Esophagus muscularis mucosa (tissue), 4 donors: ENCODE results near the gene MSANTD2. TPM values are rescaled to one million over a fixed set of nuclear protein-coding genes. Genes with fewer than 3 reads are reported as not detected.

Experiments
- DNase-seq: peaks from one replicate; pipeline ENCODE4 v3.0.0-alpha.2; 2017; ENCODE audit errors: extremely low spot score
- H3K27ac ChIP-seq, 4 donors: fragments of 200-600 bp; sonication (generic); replicated peaks in 1 of 4; 1 replicate in 3 of 4; 2 replicates in 1 of 4; pipeline ENCODE4 v1.5.1; 2016 to 2019; ENCODE audit warnings: mild to moderate bottlenecking in 1 of 4
- H3K27me3 ChIP-seq, 4 donors: fragments of 200-600 bp; sonication (generic); one replicate each; pipeline versions ENCODE4 v1.5.1 to v1.6.0; 2016 to 2019
- H3K36me3 ChIP-seq, 4 donors: fragments of 200-600 bp; sonication (generic); one replicate each; pipeline ENCODE4 v1.5.1; 2016 to 2019
- H3K4me1 ChIP-seq, 4 donors: fragments of 200-600 bp; sonication (generic); one replicate each; pipeline ENCODE4 v1.5.1; 2016 to 2019
- H3K4me3 ChIP-seq, 4 donors: fragments of 200-600 bp; sonication (generic); 1 replicate in 2 of 4; 2 replicates in 2 of 4; pipeline ENCODE4 v1.5.1; 2016 to 2019; ENCODE audit warnings: mild to moderate bottlenecking in 4 of 4, moderate library complexity in 1 of 4
- H3K9me3 ChIP-seq, 4 donors: fragments of 200-600 bp; sonication (generic); 1 replicate in 3 of 4; 2 replicates in 1 of 4; pipeline ENCODE4 v1.5.1; 2016 to 2019
- CTCF ChIP-seq, 3 experiments: fragments of 200-600 bp in 2 of 3; fragments of 450-650 bp in 1 of 3; sonication (generic) in 2 of 3; IDR thresholded peaks; one replicate each; pipeline ENCODE4 v1.5.1; 2017 to 2019; ENCODE audit warnings: antibody characterized with exemption in 3 of 3, mild to moderate bottlenecking in 2 of 3, moderate library complexity in 1 of 3
- EP300 ChIP-seq: sonication (generic); formaldehyde crosslinking; IDR thresholded peaks from one replicate; pipeline ENCODE4 v1.6.1; 2017; ENCODE audit warnings: antibody characterized with exemption
- POLR2A ChIP-seq: fragments of 450-650 bp; IDR thresholded peaks from one replicate; pipeline ENCODE4 v1.6.1; 2017; ENCODE audit warnings: antibody characterized with exemption, moderate library complexity, mild to moderate bottlenecking, low read depth
- POLR2AphosphoS5 ChIP-seq, 2 donors: sonication (generic); formaldehyde crosslinking; IDR thresholded peaks; one replicate each; pipeline ENCODE4 v1.6.1; 2017; ENCODE audit warnings: antibody characterized with exemption in 2 of 2
- whole genome bisulfite sequencing: methylation state at CpG from one replicate; pipeline ENCODE4 v1.1.5; 2018; 5-methylcytosine and 5-hydroxymethylcytosine counted together
- intact Hi-C: fragments of 100-400 bp; cut with DNase I; formaldehyde crosslinking; loops from one replicate; pipeline ENCODE4 v1.15.1; 2023
- total RNA-seq, 4 donors: library from RNA; depleted of rRNA; stranded (reverse); fragments of >200 nt; gene quantifications; one replicate each; pipeline versions ENCODE4 v1.1.0 to v1.2.1, GENCODE V29; 2016

The MSANTD2 gene
- total RNA-seq, 4 donors from 2014 or later: 9.6 to 14.0 (median 12.1) TPM

GRCh38 chr11:124841201-124841600 lies 41.0 kb upstream of the MSANTD2 start:
- H3K4me1 ChIP-seq: peaks cover 22 to 35% (median 29%) of the 10 kb centered on the region in 4 donors
- no peaks in the 10 kb centered on the region for H3K9me3 ChIP-seq
- no peak overlapping the region for H3K27ac ChIP-seq
- WGBS: 46% methylated on average over 3 of the region's 3 CpGs
- peaks cover 15 to 83% (median 72%) of the 10 kb centered on the region in 4 donors for H3K27me3 ChIP-seq
- no peak for DNase-seq
- no peak for TF ChIP-seq CTCF (IDR thresholded peaks at IDR 0.05)
- no peak for TF ChIP-seq POLR2A
- no peak for TF ChIP-seq POLR2AphosphoS5 (IDR thresholded peaks at IDR 0.05)
- TF ChIP-seq EP300: no peak
- H3K4me3 ChIP-seq: no peak overlapping the region
- intact Hi-C loops: no loop called here
- no peaks in the 10 kb centered on the region for H3K36me3 ChIP-seq

GRCh38 chr11:124840666-124841065 lies 40.5 kb upstream of the MSANTD2 start:
- H3K9me3 ChIP-seq: no peaks in the 10 kb centered on the region
- WGBS: 57% methylated on average over 1 of the region's 1 CpG
- TF ChIP-seq POLR2A (no peak), CTCF (IDR thresholded peaks at IDR 0.05) (no peak), POLR2AphosphoS5 (IDR thresholded peaks at IDR 0.05) (no peak), EP300 (no peak)
- peaks cover 15 to 78% (median 69%) of the 10 kb centered on the region in 4 donors for H3K27me3 ChIP-seq
- no peak for DNase-seq
- no peak overlapping the region for H3K4me3 ChIP-seq
- no peak overlapping the region for H3K27ac ChIP-seq
- H3K4me1 ChIP-seq: peaks cover 22 to 37% (median 32%) of the 10 kb centered on the region in 4 donors
- intact Hi-C loops: no loop called here
- no peaks in the 10 kb centered on the region for H3K36me3 ChIP-seq

GRCh38 chr11:124839972-124840621 lies 39.9 kb upstream of the MSANTD2 start:
- no peaks in the 10 kb centered on the region for H3K9me3 ChIP-seq
- no peaks in the 10 kb centered on the region for H3K36me3 ChIP-seq
- peak overlapping the region; percentile 42 to 52 (median 46) for H3K4me3 ChIP-seq
- H3K27ac ChIP-seq: no peak overlapping the region
- H3K4me1 ChIP-seq: peaks cover 22 to 37% (median 32%) of the 10 kb centered on the region in 4 donors
- no peak for DNase-seq
- no peak for TF ChIP-seq POLR2AphosphoS5 (IDR thresholded peaks at IDR 0.05)
- no peak for TF ChIP-seq EP300
- no peak for TF ChIP-seq POLR2A
- no peak for TF ChIP-seq CTCF (IDR thresholded peaks at IDR 0.05)
- intact Hi-C loops: loop anchor here (5.0 kb wide), 2 partner anchors 38 to 78 kb away; partner anchors contain the start of genes ESAM and MSANTD2
- 9% methylated on average over 18 of the region's 20 CpGs for WGBS
- H3K27me3 ChIP-seq: peaks cover 15 to 72% (median 63%) of the 10 kb centered on the region in 4 donors

GRCh38 chr11:124839128-124839971 lies 39.1 kb upstream of the MSANTD2 start:
- Histone ChIP-seq H3K9me3 (no peaks in the 10 kb centered on the region), H3K36me3 (no peaks in the 10 kb centered on the region), H3K27ac (no peak overlapping the region), H3K27me3 (peaks cover 15 to 65% (median 57%) of the 10 kb centered on the region in 4 donors), H3K4me1 (peaks cover 22 to 37% (median 32%) of the 10 kb centered on the region in 4 donors), H3K4me3 (peak overlapping the region; percentile 42 to 52 (median 46))
- TF ChIP-seq POLR2A (no peak), CTCF (IDR thresholded peaks at IDR 0.05) (no peak), EP300 (no peak), POLR2AphosphoS5 (IDR thresholded peaks at IDR 0.05) (no peak)
- WGBS: 9% methylated on average over 8 of the region's 87 CpGs
- intact Hi-C loops: loop anchor here (5.0 kb wide), 2 partner anchors 37 to 77 kb away; partner anchors contain the start of genes ESAM and MSANTD2
- DNase-seq: no peak
